HCT116 (cell line): ENCODE data around the gene ZNF71. TPM values are rescaled to one million over a fixed set of nuclear protein-coding genes. Genes with fewer than 3 reads are reported as not detected.

Experiments used
- ATAC-seq: fragments of 200-7000 bp; cut with Tn5 transposase; 2 replicates; pipeline ENCODE4 v1.9.1; 2020; ENCODE audit warnings: mild to moderate bottlenecking, moderate library complexity
- BruUV-seq: library from RNA; stranded (reverse); fragments of 400-500 nt; replicated peaks from 2 replicates; lab custom pipeline; 2021; lab: Mats Ljungman, UMichigan
- CTCF ChIA-PET: fragments of 300-600 bp; sonication (Branson Sonifier 250); formaldehyde crosslinking; loops from one replicate; lab custom pipeline; 2021; ENCODE audit warnings: antibody characterized with exemption; lab: Charles Lee
- POLR2A ChIA-PET: fragments of 300-600, 350-600 bp; sonication (Branson Sonifier 250); formaldehyde crosslinking; loops from one replicate; lab custom pipeline; 2021; ENCODE audit warnings: antibody characterized with exemption; lab: Charles Lee
- RAD21 ChIA-PET, 2 experiments: fragments of 300-600 bp; sonication (Branson Sonifier 250); formaldehyde crosslinking; loops; one replicate each; lab custom pipeline; 2023; ENCODE audit warnings: low total read pairs in 2 of 2; ENCODE audit not compliant: uncharacterized antibody in 2 of 2, unreplicated experiment in 2 of 2, low non-redundant PET in 1 of 2; lab: Charles Lee
- DNase-seq: peaks from one replicate; pipeline ENCODE4 v3.0.0-alpha.2; 2010; ENCODE audit warnings: low read depth, low spot score
- H2AFZ ChIP-seq: fragments of 200-600 bp; shearing (Covaris generic), sonication (generic); 2 replicates; pipeline ENCODE4 v1.6.1; 2017; ENCODE audit warnings: low read depth, mixed run types, mixed read lengths, antibody characterized with exemption, low read length; ENCODE audit not compliant: poor library complexity, severe bottlenecking
- H3K27ac ChIP-seq: 2 replicates; pipeline ENCODE4 v1.5.1; 2012; ENCODE audit warnings: low read depth, low read length
- H3K27me3 ChIP-seq: fragments of 200-600 bp; sonication (generic); 2 replicates; pipeline ENCODE4 v1.6.1; 2016; ENCODE audit warnings: mixed run types, low read length, mixed read lengths; ENCODE audit not compliant: insufficient read depth
- H3K36me3 ChIP-seq, 2 experiments: fragments of 200-500 bp in 1 of 2; fragments of 200-600 bp in 1 of 2; sonication (Bioruptor generic) in 1 of 2; sonication (generic) in 1 of 2; 2 replicates each; pipeline versions ENCODE4 v1.5.1 to v1.6.1; 2014 to 2016; ENCODE audit warnings: low read length in 2 of 2, inconsistent platforms in 1 of 2, mixed read lengths in 1 of 2, mixed run types in 1 of 2; ENCODE audit not compliant: insufficient read depth in 2 of 2, control insufficient read depth in 1 of 2
- H3K4me1 ChIP-seq, 2 experiments: fragments of 200-600 bp in 1 of 2; sonication (generic) in 1 of 2; 2 replicates each; pipeline versions ENCODE4 v1.5.1 to v1.6.1; 2012 to 2017; ENCODE audit warnings: low read length in 2 of 2, inconsistent platforms in 1 of 2, mild to moderate bottlenecking in 1 of 2, mixed read lengths in 1 of 2, mixed run types in 1 of 2, moderate library complexity in 1 of 2; ENCODE audit not compliant: insufficient read depth in 2 of 2, control insufficient read depth in 1 of 2
- H3K4me2 ChIP-seq: fragments of 200-600 bp; sonication (generic); 2 replicates; pipeline ENCODE4 v1.6.1; 2017; ENCODE audit warnings: mixed run types, low read length, mixed read lengths
- H3K4me3 ChIP-seq, 2 experiments: fragments of 200-600 bp in 1 of 2; sonication (generic) in 1 of 2; replicated peaks in 1 of 2; 2 replicates each; pipeline ENCODE4 v1.5.1; 2011 to 2016; ENCODE audit warnings: low read length in 2 of 2, control low read depth in 1 of 2, low read depth in 1 of 2, mild to moderate bottlenecking in 1 of 2, mixed read lengths in 1 of 2, mixed run types in 1 of 2
- H3K79me2 ChIP-seq: fragments of 200-600 bp; sonication (generic); 2 replicates; pipeline ENCODE4 v1.6.1; 2017; ENCODE audit warnings: mild to moderate bottlenecking, mixed run types, low read length, moderate library complexity, mixed read lengths; ENCODE audit not compliant: insufficient read depth
- H3K9ac ChIP-seq: fragments of 200-600 bp; sonication (generic); 2 replicates; pipeline ENCODE4 v1.6.1; 2016; ENCODE audit warnings: low read length, mixed read lengths
- H3K9me2 ChIP-seq: fragments of 200-600 bp; sonication (generic), shearing (Covaris generic); 2 replicates; pipeline ENCODE4 v1.6.1; 2017; ENCODE audit warnings: mixed run types, mild to moderate bottlenecking, moderate library complexity; ENCODE audit not compliant: insufficient read depth
- H3K9me3 ChIP-seq, 2 experiments: fragments of 200-500 bp in 1 of 2; fragments of 200-600 bp in 1 of 2; sonication (Bioruptor generic) in 1 of 2; sonication (generic) in 1 of 2; 2 replicates each; pipeline ENCODE4 v1.6.1; 2014 to 2017; ENCODE audit warnings: low read length in 2 of 2, mixed read lengths in 2 of 2, inconsistent platforms in 1 of 2, low read depth in 1 of 2, mild to moderate bottlenecking in 1 of 2, mixed run types in 1 of 2, moderate library complexity in 1 of 2; ENCODE audit not compliant: control insufficient read depth in 1 of 2, insufficient read depth in 1 of 2
- H4K20me1 ChIP-seq: fragments of 200-600 bp; sonication (generic), shearing (Covaris generic); 2 replicates; pipeline ENCODE4 v1.6.1; 2017; ENCODE audit warnings: mixed run types, mild to moderate bottlenecking, moderate library complexity; ENCODE audit not compliant: insufficient read depth
- CEBPB ChIP-seq: IDR thresholded peaks from 2 replicates; pipeline ENCODE4 v1.6.1; 2012; ENCODE audit warnings: low read depth
- CTCF ChIP-seq, 3 experiments: fragments of 200-600 bp in 1 of 3; sonication (generic) in 1 of 3; IDR thresholded peaks in 2 of 3; conservative IDR thresholded peaks in 1 of 3; 2 replicates each; pipeline ENCODE4 v1.5.1; 2012 to 2017; ENCODE audit warnings: low read depth in 2 of 3, low read length in 2 of 3, antibody characterized with exemption in 1 of 3, borderline replicate concordance in 1 of 3, control low read depth in 1 of 3, mild to moderate bottlenecking in 1 of 3, mixed read lengths in 1 of 3, mixed run types in 1 of 3, moderate library complexity in 1 of 3; ENCODE audit not compliant: insufficient read depth in 1 of 3
- EGR1 ChIP-seq: IDR thresholded peaks from 2 replicates; pipeline ENCODE4 v1.6.1; 2012; ENCODE audit warnings: low read depth
- ELF1 ChIP-seq: IDR thresholded peaks from 2 replicates; pipeline ENCODE4 v1.6.1; 2012; ENCODE audit warnings: low read depth, borderline replicate concordance
- EZH2 ChIP-seq: fragments of 200-600 bp; sonication (generic); IDR thresholded peaks from 2 replicates; pipeline ENCODE4 v1.6.1; 2017; ENCODE audit warnings: antibody characterized with exemption, mixed run types
- JUND ChIP-seq: IDR thresholded peaks from 2 replicates; pipeline ENCODE4 v1.6.1; 2012
- POLR2A ChIP-seq: IDR thresholded peaks from 2 replicates; pipeline ENCODE4 v1.7.0; 2011; ENCODE audit warnings: borderline replicate concordance; ENCODE audit not compliant: insufficient read depth, insufficient read length; ENCODE audit errors: extremely low read depth
- POLR2AphosphoS5 ChIP-seq: IDR thresholded peaks from 2 replicates; pipeline ENCODE4 v1.6.1; 2011; ENCODE audit warnings: mild to moderate bottlenecking, low read depth, low read length, moderate library complexity
- SIN3A ChIP-seq: IDR thresholded peaks from 2 replicates; pipeline ENCODE4 v1.6.1; 2012; ENCODE audit warnings: low read depth
- ZBTB33 ChIP-seq: IDR thresholded peaks from 2 replicates; pipeline ENCODE4 v1.6.1; 2011; ENCODE audit warnings: mild to moderate bottlenecking, low read length, moderate library complexity; ENCODE audit not compliant: insufficient replicate concordance; ENCODE audit errors: extremely low read depth
- ZFX ChIP-seq: fragments of 450-650 bp; IDR thresholded peaks from 2 replicates; pipeline ENCODE4 v1.6.1; 2017
- intact Hi-C: fragments of 100-400 bp; cut with micrococcal nuclease; formaldehyde crosslinking; loops from 2 replicates; pipeline ENCODE4 v1.10.0; 2022
- total RNA-seq: library from RNA; stranded (reverse); gene quantifications from one replicate; pipeline ENCODE4 v1.2.1, GENCODE V29; 2021; ENCODE audit not compliant: unreplicated experiment
- TF ChIP-seq, protein P1 (sequence below): IDR thresholded peaks from 2 replicates; pipeline ENCODE4 v1.6.1; 2012

The ZNF71 gene
- total RNA-seq, 1 experiment from 2014 or later, result not detected

DNA sequence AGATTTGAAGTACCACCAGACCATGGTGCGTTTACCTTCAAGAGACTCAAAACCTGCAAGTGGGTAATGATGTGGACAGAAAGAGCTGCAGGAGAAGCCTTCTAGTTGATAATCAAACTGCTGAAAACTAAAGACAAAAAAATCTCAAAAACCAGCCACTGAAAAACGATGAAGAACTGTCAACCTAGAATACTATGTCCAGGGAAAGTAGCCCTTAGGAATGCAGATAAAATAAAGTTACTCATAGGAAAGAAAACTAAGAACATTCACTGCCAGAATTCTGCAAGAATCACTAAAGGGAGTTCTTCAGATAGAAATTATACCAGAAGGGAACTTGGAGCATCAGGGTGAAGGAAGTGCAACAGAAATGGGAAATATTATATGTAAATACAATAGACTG is 22.5 kb upstream of the ZNF71 start:
- ChIA-PET CTCF (no interaction called here), POLR2A (no interaction called here), RAD21 (no interaction called here)
- no peaks in the 10 kb centered on the region for H3K36me3 ChIP-seq
- H3K4me1 ChIP-seq, result no peaks in the 10 kb centered on the region
- no peak overlapping the region for H2AFZ ChIP-seq
- intact Hi-C loops, result no loop called here
- DNase-seq (no peak), ATAC-seq (no peak)
- H3K4me3 ChIP-seq, result no peak overlapping the region
- TF ChIP-seq ZBTB33 (no peak), ZFX (no peak), EGR1 (no peak)
- TF ChIP-seq, protein P1, sequence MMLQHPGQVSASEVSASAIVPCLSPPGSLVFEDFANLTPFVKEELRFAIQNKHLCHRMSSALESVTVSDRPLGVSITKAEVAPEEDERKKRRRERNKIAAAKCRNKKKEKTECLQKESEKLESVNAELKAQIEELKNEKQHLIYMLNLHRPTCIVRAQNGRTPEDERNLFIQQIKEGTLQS, result no peak
- H3K27ac ChIP-seq, result no peak overlapping the region
- no peaks in the 10 kb centered on the region for H3K79me2 ChIP-seq
- H3K9ac ChIP-seq, result no peak overlapping the region
- H4K20me1 ChIP-seq, result no peaks in the 10 kb centered on the region
- H3K9me3 ChIP-seq, result peaks cover 26 to 29% of the 10 kb centered on the region in 2 experiments; a peak in 3 of 4 replicates
- no peaks in the 10 kb centered on the region for H3K9me2 ChIP-seq
- H3K27me3 ChIP-seq, result no peaks in the 10 kb centered on the region
- BruUV-seq, result no TSS peak
- H3K4me2 ChIP-seq, result no peak overlapping the region

DNA sequence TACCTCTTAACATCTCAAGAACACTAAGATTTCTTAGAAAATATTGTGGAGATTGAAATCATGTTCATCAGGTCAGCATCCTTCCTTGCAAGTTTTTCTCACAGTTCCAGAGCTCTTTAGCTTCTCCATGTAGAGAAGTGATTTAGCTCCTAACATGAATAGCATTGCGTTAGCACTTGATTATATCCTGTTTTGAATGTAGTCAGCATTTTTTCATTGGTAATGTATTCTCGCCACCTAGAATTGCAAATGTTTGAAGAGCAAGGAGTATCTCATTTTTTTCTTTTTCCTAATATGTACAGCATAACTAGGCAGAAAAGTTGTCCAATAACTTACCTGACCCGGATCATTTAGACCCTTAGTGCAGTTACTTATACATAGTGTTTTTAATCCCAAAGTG is 21.2 kb upstream of the ZNF71 start:
- CTCF ChIA-PET, result no interaction called here
- Histone ChIP-seq H4K20me1 (no peaks in the 10 kb centered on the region), H3K4me3 (no peak overlapping the region), H3K9ac (no peak overlapping the region), H3K79me2 (no peaks in the 10 kb centered on the region), H3K36me3 (no peaks in the 10 kb centered on the region), H3K4me1 (no peaks in the 10 kb centered on the region), H3K27ac (no peak overlapping the region), H3K9me3 (peaks cover 28 to 33% of the 10 kb centered on the region in 2 experiments; a peak in 3 of 4 replicates), H3K9me2 (no peaks in the 10 kb centered on the region), H3K27me3 (no peaks in the 10 kb centered on the region), H2AFZ (no peak overlapping the region), H3K4me2 (no peak overlapping the region)
- TF ChIP-seq JUND (no peak), EZH2 (no peak), EGR1 (no peak), CEBPB (no peak), POLR2A (no peak), SIN3A (no peak), ELF1 (no peak), POLR2AphosphoS5 (no peak), CTCF (IDR thresholded peaks at IDR 0.05 in 2 of 3, conservative IDR thresholded peaks at IDR 0.05 in 1 of 3; ENCODE audit: borderline replicate concordance in 1 of 3, insufficient read depth in 1 of 3, low read depth in 2 of 3, low read length in 2 of 3) (no peak)
- POLR2A ChIA-PET, result no interaction called here
- intact Hi-C loops, result no loop called here
- RAD21 ChIA-PET, result no interaction called here
- no TSS peak for BruUV-seq
- DNase-seq, result no peak
- no peak for ATAC-seq
